Measurements from ENCODE around the gene NFATC3. TPM values are rescaled to one million over a fixed set of nuclear protein-coding genes. Genes with fewer than 3 reads are reported as not detected.

The NFATC3 gene
- total and polyA plus RNA-seq, 2 of the 8 experiments (the other 6 are each of a cell fraction or from before 2014, with no cell fraction given): 17.6 to 34.5 TPM

- Histone ChIP-seq H2BK20ac (ENCODE audit: low read length) (no peak overlapping the region), H3K14ac (ENCODE audit: insufficient read length) (no peak overlapping the region), H2BK120ac (replicated peaks; ENCODE audit: low read depth, low read length) (no peak overlapping the region), H3K4me2 (ENCODE audit: insufficient read depth in 1 of 2, low read depth in 2 of 2, low read length in 2 of 2) (no peak overlapping the region), H4K20me1 (replicated peaks in 1 of 2; ENCODE audit: control insufficient read depth in 1 of 2, insufficient read depth in 2 of 2, low read length in 2 of 2) (no peaks in the 10 kb centered on the region), H4K91ac (replicated peaks; ENCODE audit: insufficient read length, low read length) (no peak overlapping the region), H3K23ac (ENCODE audit: insufficient read length) (no peak overlapping the region), H3K36me3 (ENCODE audit: control insufficient read depth in 2 of 4, insufficient read depth in 4 of 4, low read length in 3 of 4) (no peaks in the 10 kb centered on the region), H3K9me3 (ENCODE audit: insufficient read depth in 2 of 2, low read depth in 1 of 2, low read length in 1 of 2) (no peaks in the 10 kb centered on the region), H3K23me2 (ENCODE audit: low read depth, low read length) (no peaks in the 10 kb centered on the region), H3K79me1 (ENCODE audit: low read depth, low read length) (no peaks in the 10 kb centered on the region), H3K56ac (replicated peaks; ENCODE audit: insufficient read length, low read depth, low read length) (no peak overlapping the region), H3K18ac (ENCODE audit: extremely low read depth, low read length) (no peak overlapping the region), H2BK15ac (ENCODE audit: low read length) (no peak overlapping the region), H3K4me3 (ENCODE audit: extremely low read depth in 1 of 4, insufficient read depth in 2 of 4, low read depth in 3 of 4, low read length in 4 of 4) (no peak overlapping the region), H3K4me1 (replicated peaks in 1 of 4; ENCODE audit: control insufficient read depth in 3 of 4, insufficient read depth in 4 of 4, low read length in 3 of 4) (no peaks in the 10 kb centered on the region), H2AFZ (ENCODE audit: low read length) (no peak overlapping the region), H2BK12ac (ENCODE audit: low read depth, low read length) (no peak overlapping the region), H2BK5ac (ENCODE audit: low read depth, low read length) (no peak overlapping the region), H3K27me3 (replicated peaks in 1 of 4; ENCODE audit: control insufficient read depth in 3 of 4, extremely low read depth in 1 of 4, insufficient read depth in 3 of 4, low read length in 3 of 4) (no peaks in the 10 kb centered on the region), H3K4ac (replicated peaks; ENCODE audit: insufficient read length, low read depth, low read length) (no peak overlapping the region), H4K5ac (ENCODE audit: insufficient read length, low read depth, low read length) (no peak overlapping the region), H3K9ac (replicated peaks in 1 of 4; ENCODE audit: extremely low read depth in 1 of 4, low read depth in 3 of 4, low read length in 3 of 4) (no peak overlapping the region), H3K79me2 (ENCODE audit: control insufficient read depth in 1 of 2, insufficient read depth in 2 of 2, low read length in 2 of 2) (no peaks in the 10 kb centered on the region), H4K8ac (ENCODE audit: extremely low read depth, insufficient read depth, low read length) (no peak overlapping the region), H2AK5ac (ENCODE audit: low read depth, low read length) (no peak overlapping the region), H3K27ac (ENCODE audit: low read depth, low read length) (no peak overlapping the region)
- ChIA-PET CTCF (ENCODE audit: partially characterized antibody) (interaction anchor here (1.1 to 2.3 kb wide), 2 partner anchors 16 to 109 kb away, joined by 3 to 8 read pairs; no protein-coding TSS in a partner anchor), POLR2A (ENCODE audit: partially characterized antibody) (interaction anchor here (0.9 kb wide), 1 partner anchor 28 kb away, joined by 3 read pairs; no protein-coding TSS in a partner anchor)
- TF ChIP-seq TBP (IDR thresholded peaks at IDR 0.05; ENCODE audit: low read depth, low read length) (no peak), SP1 (IDR thresholded peaks at IDR 0.05; ENCODE audit: low read depth, low read length) (no peak), SIX5 (IDR thresholded peaks at IDR 0.05; ENCODE audit: low read depth, low read length) (no peak)
- no peak for FAIRE-seq
- DNase-seq (ENCODE audit: low read depth in 1 of 2, low spot score in 2 of 2): no peak
These were observed 116.9 kb downstream of the NFATC3 start for GRCh38 chr16:68202091-68202519.

All from H1 (cell line).